AML-193 (cell line): ENCODE data around the gene FOXN3.
"Not testable (repeated sequence)": the region's sequence is repeated elsewhere in the genome, so short reads cannot be mapped to it uniquely, and the experiment has no call there.

Experiments
- DNase-seq, 2 experiments: peaks; one replicate each; lab custom pipeline; 2025; lab: John Stamatoyannopoulos, UW

The FOXN3 gene

GRCh38 chr14:89228921-89229639 is 188.0 kb downstream of the FOXN3 start:
- DNase-seq: no peak

- no peak for DNase-seq
Observed at GRCh38 chr14:89227496-89227836, 189.6 kb downstream of the FOXN3 start.

DNA sequence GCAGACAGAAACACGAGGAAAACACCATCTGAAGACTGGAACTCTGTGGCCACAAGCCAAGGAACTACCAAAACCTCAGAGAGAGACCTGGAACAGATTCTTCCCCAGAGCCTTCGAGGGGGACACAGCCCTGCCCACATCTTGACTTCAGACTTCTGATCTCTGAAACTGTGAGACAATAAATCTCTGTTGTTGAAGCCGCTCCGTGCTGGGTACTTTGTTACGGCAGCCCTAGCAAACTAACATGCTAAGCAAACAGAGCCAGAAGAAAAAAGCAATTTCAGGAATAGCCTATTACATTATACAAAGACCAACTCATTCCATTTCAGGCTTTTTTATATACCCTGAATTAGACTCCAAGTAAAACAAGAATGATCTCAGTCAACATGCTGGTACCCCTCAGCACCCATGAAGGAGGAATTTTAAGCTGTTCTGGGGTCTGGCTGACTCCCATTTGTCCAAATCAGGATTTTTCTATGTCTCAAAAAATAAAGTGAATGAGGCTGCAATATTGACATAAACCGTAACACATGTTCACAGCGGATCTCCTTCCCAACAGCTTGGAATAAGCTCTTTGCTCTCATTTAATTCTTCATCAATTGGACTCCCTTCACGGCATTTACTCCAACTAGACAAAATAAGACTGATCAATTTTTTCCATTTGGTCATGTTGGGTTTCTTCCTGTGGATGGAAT is 190.1 kb downstream of the FOXN3 start:
- DNase-seq: no peak

DNA sequence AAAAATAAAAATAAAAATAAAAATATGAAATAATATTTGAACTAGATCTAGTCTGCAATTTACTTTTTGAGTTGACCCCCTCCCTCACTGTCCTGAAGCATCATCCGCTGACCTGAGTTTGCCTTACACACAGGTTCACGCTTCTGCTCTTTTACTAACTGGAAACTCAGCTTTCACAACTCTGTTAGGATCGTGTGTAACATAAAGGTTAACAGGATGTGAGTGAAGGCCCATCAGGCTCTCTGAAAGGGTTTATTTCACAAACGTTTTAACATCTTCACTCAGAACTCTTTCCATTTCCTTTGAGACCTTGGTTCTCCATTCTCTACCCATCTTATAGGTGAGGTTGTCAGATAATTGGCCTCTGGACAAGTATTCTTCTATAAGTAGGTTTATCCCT is 191.4 kb downstream of the FOXN3 start:
- DNase-seq: no peak

DNA sequence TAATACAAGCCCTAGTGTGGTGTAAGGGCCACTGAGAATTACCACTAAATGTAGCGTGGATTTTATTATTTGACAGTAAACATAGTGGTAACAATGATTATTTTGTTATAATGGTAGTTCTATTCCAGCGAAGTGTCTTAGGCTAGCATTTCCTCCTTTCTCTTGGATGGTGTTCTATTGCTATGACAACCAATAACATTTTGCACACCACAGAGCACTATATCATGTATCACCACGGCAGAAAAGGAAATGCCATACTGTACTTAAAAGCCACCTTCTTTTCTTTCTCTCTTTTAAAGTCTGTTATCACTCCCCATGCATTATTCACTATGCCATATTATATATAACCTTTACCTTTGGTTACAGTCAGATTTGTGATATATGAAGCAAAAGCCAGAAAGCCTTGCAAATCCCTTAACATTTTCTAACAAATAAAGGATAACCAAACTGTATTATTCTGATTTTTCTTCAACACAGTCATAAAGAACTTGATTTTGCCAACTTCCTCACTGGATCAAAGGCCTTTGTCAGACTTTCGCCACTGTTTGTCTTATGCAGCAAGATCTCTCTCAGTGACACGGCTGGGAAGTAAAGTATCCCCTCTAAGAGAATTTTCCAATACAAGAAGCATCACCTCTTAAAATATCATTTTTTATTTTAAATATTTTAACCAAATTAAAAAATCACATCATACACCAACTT is 195.8 kb downstream of the FOXN3 start:
- no peak for DNase-seq

DNA sequence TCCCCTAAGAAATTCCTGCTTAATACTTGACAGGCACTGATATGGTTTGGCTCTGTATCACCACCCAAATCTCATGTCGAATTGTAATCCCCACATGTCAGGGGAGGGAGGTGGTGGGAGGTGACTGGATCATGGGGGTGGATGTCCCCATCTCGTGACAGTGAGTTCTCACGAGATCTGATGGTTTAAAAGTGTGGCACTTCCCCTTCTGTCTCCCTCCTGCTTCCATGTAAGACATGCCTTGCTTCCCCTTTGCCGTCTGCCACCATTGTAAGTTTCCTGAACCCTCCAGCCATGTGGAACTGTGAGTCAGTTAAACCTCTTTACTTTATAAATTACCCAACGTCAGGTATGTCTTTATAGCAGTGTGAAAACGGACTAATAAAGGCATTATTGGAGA is 198.0 kb downstream of the FOXN3 start:
- DNase-seq: no peak

DNA sequence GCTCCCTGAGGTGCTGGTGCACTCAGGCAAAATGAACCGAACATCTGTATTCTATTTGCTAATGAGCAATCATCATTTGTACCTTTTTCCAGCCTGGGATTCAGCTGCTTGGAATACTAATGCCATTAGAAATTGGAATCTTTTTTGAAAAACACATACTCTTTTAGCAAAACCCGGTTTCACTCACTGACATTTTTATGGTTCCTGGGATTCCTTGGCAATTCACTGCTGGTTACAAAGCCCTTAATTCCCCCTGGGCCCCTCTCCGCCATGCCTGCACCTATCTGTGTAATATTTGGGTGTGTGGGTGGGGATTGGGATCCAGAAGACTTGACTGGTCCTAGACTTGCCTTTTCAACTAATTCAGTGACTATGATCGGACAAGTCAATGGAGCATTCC is 199.1 kb downstream of the FOXN3 start:
- DNase-seq: no peak

DNA sequence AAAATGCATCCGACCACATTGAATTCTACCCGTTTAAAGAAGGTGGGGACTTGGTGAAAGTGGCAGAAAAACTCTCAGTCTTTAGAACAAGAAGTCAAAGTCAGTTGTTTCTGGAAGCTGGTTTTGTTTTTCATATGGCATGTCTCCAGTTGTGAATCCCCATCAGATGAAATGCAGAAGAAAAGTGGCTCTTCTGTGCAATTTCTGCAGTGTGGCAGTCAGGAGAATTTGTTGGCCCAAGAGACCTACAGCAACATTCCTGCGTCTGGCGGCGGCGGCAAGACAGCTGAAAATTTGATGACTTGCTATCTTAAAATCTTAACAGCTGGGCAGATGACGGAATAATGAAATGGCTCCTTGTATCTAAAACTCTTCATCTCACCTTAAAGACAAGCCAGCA is 201.5 kb downstream of the FOXN3 start:
- DNase-seq: no peak

GRCh38 chr14:89215114-89215513 is 201.9 kb downstream of the FOXN3 start:
- no peak for DNase-seq

DNA sequence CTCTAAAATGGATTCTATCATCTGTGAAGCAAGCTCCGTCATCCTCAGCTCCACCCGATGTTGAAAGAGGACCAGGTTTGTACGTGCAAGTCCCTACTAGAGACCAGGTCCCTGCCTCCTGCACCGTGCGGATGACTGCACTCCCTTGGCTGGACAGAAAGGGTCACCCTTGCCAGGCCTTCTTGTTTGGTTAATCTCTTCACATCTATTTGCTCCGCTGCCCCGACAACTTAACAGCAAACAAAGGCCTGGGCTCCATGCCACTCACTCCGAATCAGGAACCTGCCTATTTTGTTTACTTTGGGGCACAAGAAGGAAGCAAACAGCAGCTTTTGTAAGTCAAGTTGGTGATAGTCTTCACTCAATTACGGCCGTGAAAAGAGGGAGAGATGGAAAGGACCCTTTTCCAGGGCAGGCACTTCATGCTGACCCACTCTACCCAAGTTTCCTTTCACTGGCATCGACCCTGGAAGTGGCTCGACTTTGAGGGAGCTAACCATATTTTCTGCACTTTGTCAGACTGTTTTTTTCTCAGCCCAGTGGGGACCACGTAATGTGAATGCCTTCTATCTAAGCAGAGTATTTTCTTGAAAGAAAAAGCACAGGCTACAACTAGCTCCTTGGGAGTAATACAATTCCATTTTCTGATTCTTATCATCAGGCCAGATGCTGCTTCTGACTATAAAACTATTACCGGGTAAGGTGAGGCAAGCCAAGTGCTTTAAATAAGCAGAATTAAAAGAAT is 202.6 kb downstream of the FOXN3 start:
- DNase-seq: no peak

DNA sequence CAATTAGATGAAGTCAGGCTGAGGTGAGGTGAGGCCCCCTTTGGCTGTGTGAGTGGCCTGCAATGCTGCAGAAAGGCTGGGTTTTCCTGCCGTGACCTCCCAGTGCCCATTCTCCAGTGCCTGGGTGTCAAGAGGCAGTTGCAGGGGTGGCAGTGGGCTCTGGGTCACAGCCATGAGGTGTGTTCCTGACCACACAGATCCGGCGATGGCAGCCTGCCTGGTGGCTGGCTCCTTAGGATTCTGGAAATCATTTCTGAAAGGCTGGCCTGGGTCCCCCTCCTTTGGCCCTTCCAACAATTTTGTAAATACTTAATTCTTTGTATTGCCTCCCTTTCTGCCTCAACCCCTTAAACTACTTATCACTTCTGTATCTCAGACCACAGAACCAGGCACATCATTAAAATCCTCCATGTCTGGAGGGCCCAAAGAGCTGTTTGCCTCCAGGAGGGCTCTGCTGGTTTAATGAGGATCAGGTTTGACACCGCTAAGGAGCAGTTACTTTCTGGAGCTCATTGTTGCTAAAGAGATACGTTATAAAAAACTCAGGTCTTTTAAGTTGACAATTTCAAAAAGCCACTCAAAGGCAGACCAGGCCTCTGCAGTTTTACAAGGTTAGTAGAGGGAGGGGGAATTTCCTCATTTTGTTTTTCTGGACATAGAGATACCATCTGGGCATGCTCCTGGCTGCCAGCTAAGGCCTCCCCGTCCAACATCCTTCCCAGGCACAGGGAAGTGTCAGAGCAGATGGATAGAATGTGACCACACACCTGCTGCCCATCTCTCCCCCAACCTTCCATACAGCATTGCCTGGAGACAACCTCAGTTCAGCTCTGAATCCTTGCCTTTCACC is 204.4 kb downstream of the FOXN3 start:
- no peak for DNase-seq

GRCh38 chr14:89209558-89209957 is 207.5 kb downstream of the FOXN3 start:
- no peak for DNase-seq

GRCh38 chr14:89207925-89208328 is 209.1 kb downstream of the FOXN3 start:
- DNase-seq: no peak

GRCh38 chr14:89206389-89207031 is 210.5 kb downstream of the FOXN3 start:
- DNase-seq: no peak

- DNase-seq: no peak
Observed at GRCh38 chr14:89205137-89205740, 211.8 kb downstream of the FOXN3 start.

DNA sequence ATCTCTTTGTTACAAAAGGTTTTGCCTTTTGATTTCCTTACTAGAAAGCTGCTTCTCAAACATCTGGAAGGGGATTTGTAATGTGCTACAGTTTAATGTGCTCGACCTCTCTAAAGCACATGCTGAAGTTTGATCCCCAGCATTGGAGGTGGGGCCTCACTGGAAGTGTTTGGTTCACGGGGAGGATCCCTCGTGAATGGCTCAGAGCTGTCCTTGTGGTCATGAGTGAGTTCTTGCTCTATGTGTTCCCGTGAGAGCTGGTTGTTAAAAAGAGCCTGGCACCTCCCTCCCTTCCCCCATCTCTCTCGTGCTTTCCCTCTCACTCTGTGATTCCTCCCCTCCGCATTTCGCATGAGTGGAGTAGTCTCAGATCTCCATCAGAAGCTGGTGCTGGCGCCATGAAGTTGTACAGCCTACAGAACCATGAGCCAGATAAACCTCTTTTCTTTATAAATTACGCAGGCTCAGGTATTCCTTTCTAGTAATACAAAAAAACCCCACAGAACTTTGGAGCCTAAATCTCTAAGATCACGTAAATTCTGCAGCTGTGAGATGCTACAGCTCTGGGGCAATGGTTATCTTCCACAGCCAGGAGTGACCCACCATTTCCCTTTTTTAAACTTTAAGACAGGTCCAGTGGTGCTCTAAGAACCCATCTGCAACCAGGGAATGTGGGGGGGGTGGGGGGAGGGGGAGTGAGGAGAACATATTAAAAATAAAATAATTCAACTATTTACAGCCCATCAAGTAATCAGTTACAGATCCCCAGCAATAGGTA is 214.4 kb downstream of the FOXN3 start:
- DNase-seq: no peak

DNA sequence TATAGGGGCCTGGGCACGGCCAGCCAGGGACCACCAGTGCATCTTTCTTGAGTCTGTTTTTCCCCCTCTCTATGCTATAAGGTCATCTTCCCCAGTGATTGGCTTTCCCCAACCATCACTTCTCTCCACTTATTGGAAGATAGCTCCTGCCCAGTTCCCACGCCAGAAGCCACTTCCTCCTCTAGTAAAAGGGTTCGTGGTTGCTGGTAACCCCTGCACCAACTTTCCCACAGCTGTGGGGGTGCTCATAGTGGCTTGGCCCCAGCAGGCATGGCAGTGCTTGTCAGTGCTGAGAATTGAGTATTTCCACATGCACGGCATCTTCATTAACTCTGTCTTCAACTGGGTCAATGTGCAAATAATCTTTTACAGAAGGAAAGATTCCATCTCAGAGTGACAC is 215.4 kb downstream of the FOXN3 start:
- peak; percentile 31 to 34 for DNase-seq

DNA sequence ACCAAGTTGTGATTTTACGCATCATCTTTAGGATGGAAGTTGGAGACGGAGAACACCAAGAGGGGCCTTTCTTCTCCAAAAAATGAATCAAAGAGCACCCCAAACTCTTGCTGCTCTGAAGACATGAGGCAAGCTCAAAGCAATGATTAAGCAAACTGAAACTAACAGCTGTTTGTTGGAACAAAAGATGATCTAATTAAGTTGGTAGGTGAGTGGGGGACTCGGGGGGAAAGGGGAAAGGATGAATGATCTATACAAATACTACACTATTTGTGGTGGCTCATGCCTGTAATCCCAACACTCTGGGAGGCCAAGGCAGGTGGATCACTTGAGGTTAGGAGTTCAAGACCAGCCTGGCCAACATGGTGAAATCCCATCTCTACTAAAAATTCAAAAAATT is 217.7 kb downstream of the FOXN3 start:
- DNase-seq: not testable (repeated sequence)

DNA sequence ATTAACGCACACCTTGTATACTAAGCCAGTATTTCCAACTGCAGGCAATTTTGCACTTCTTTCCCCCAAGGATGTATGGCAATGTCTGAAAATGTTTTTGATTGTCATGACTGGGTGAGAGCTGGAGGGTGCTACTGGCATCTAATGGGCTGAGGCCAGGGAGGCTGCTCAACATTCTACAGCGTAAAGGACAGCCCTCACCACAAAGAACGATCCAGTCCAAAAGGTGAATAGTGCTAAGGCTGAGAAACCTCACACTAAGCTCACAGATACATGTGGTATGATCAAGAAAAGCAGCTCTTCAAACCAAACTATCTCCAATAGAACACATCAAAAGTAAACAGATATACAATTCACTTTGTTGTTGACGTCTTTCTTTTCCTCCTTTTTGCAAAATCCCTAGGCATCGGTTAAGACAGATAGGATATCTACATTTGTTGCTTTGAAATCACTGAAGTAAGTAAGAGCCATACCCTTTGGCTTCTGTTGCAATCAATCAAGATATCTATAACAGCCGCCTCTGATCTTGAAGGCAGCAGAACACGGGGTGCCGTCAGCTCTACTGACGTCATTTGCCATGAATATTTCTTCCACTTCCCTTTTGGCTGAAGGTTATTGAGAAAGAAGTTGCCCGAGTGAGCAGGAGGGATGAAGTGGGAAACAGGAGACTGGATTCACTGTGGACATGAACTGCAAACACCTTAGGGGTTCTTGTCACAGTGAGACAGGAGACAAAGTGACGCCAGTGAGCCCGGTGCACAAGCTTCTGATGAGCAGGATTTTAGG is 218.3 kb downstream of the FOXN3 start:
- no peak for DNase-seq
